HEK293T (cell line): Measurements from ENCODE around the gene POLL.

ENCODE experiments used
- BHLHE40 ChIP-seq: fragments of 450-650 bp; IDR thresholded peaks from 2 replicates; pipeline ENCODE4 v1.6.1; 2016; ENCODE audit warnings: mild to moderate bottlenecking, moderate library complexity, borderline replicate concordance
- SP1 ChIP-seq: fragments of 450-650 bp; IDR thresholded peaks from 2 replicates; pipeline ENCODE4 v1.6.1; 2017
- TF ChIP-seq, protein P1 (sequence below): fragments of 450-650 bp; IDR thresholded peaks from 2 replicates; pipeline ENCODE4 v1.6.1; 2016

- TF ChIP-seq BHLHE40, result no peak
- TF ChIP-seq, protein P1, sequence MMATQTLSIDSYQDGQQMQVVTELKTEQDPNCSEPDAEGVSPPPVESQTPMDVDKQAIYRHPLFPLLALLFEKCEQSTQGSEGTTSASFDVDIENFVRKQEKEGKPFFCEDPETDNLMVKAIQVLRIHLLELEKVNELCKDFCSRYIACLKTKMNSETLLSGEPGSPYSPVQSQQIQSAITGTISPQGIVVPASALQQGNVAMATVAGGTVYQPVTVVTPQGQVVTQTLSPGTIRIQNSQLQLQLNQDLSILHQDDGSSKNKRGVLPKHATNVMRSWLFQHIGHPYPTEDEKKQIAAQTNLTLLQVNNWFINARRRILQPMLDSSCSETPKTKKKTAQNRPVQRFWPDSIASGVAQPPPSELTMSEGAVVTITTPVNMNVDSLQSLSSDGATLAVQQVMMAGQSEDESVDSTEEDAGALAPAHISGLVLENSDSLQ, result no peak
- no peak for TF ChIP-seq SP1
Measured at GRCh38 chr10:101578803-101579515, 9.1 kb downstream of the POLL start.
